ENCODE data around the gene SDF4. TPM values are rescaled to one million over a fixed set of nuclear protein-coding genes. Genes with fewer than 3 reads are reported as not detected.
"Not testable (repeated sequence)": the region's sequence is repeated elsewhere in the genome, so short reads cannot be mapped to it uniquely, and the experiment has no call there.

Gene SDF4
- total RNA-seq, 1 experiment from 2014 or later = 122 TPM

- H3K9me3 Mint-ChIP-seq (ENCODE audit: unreplicated experiment) = no peaks in the 10 kb centered on the region
- no peak for TF ChIP-seq CTCF (IDR thresholded peaks at IDR 0.05; ENCODE audit: unreplicated experiment)
- BruUV-seq (replicated peaks) = no TSS peak
- H3K4me3 Mint-ChIP-seq (ENCODE audit: unreplicated experiment) = no peak overlapping the region
- no peaks in the 10 kb centered on the region for H3K36me3 Mint-ChIP-seq (ENCODE audit: insufficient read depth, unreplicated experiment)
- no peak for DNase-seq (ENCODE audit: unreplicated experiment)
- peaks cover 14% of the 10 kb centered on the region for H3K27me3 Mint-ChIP-seq (ENCODE audit: insufficient read depth, unreplicated experiment)
- H3K27ac Mint-ChIP-seq (ENCODE audit: low read depth, unreplicated experiment) = no peak overlapping the region
- no peaks in the 10 kb centered on the region for H3K4me1 Mint-ChIP-seq (ENCODE audit: insufficient read depth, unreplicated experiment)
- intact Hi-C loops (cut with micrococcal nuclease) = no loop called here
- POLR2A ChIA-PET = interaction anchor here (0.6 kb wide), 1 partner anchor 27 kb away, joined by 3 read pairs; no protein-coding TSS in a partner anchor
- CTCF ChIA-PET = interaction anchor here (0.6 kb wide), 1 partner anchor 175 kb away, joined by 4 read pairs; no protein-coding TSS in a partner anchor
Measured at GRCh38 chr1:1179346-1179982, 52.3 kb downstream of the SDF4 start.

- peaks cover 14% of the 10 kb centered on the region for H3K27me3 Mint-ChIP-seq (ENCODE audit: insufficient read depth, unreplicated experiment)
- DNase-seq (ENCODE audit: unreplicated experiment) = no peak
- H3K4me3 Mint-ChIP-seq (ENCODE audit: unreplicated experiment) = no peak overlapping the region
- no peak for TF ChIP-seq CTCF (IDR thresholded peaks at IDR 0.05; ENCODE audit: unreplicated experiment)
- intact Hi-C loops (cut with micrococcal nuclease) = no loop called here
- BruUV-seq (replicated peaks) = no TSS peak
- H3K9me3 Mint-ChIP-seq (ENCODE audit: unreplicated experiment) = no peaks in the 10 kb centered on the region
- H3K27ac Mint-ChIP-seq (ENCODE audit: low read depth, unreplicated experiment) = no peak overlapping the region
- H3K4me1 Mint-ChIP-seq (ENCODE audit: insufficient read depth, unreplicated experiment) = no peaks in the 10 kb centered on the region
- no peaks in the 10 kb centered on the region for H3K36me3 Mint-ChIP-seq (ENCODE audit: insufficient read depth, unreplicated experiment)
- CTCF ChIA-PET = no interaction called here
- POLR2A ChIA-PET = no interaction called here
Measured at GRCh38 chr1:1178794-1179331, 52.9 kb downstream of the SDF4 start.

- Mint-ChIP-seq H3K4me1 (ENCODE audit: insufficient read depth, unreplicated experiment) (no peaks in the 10 kb centered on the region), H3K27ac (ENCODE audit: low read depth, unreplicated experiment) (no peak overlapping the region), H3K4me3 (ENCODE audit: unreplicated experiment) (no peak overlapping the region), H3K9me3 (ENCODE audit: unreplicated experiment) (no peaks in the 10 kb centered on the region), H3K27me3 (ENCODE audit: insufficient read depth, unreplicated experiment) (peaks cover 14% of the 10 kb centered on the region), H3K36me3 (ENCODE audit: insufficient read depth, unreplicated experiment) (no peaks in the 10 kb centered on the region)
- no peak for TF ChIP-seq CTCF (IDR thresholded peaks at IDR 0.05; ENCODE audit: unreplicated experiment)
- DNase-seq (ENCODE audit: unreplicated experiment) = no peak
- POLR2A ChIA-PET = no interaction called here
- no TSS peak for BruUV-seq (replicated peaks)
- intact Hi-C loops (cut with micrococcal nuclease) = no loop called here
- CTCF ChIA-PET = no interaction called here
Measured at GRCh38 chr1:1177452-1178206, 54.2 kb downstream of the SDF4 start.

- H3K4me3 Mint-ChIP-seq (ENCODE audit: unreplicated experiment) = no peak overlapping the region
- no peaks in the 10 kb centered on the region for H3K4me1 Mint-ChIP-seq (ENCODE audit: insufficient read depth, unreplicated experiment)
- H3K9me3 Mint-ChIP-seq (ENCODE audit: unreplicated experiment) = no peaks in the 10 kb centered on the region
- BruUV-seq (replicated peaks) = no TSS peak
- CTCF ChIA-PET = no interaction called here
- TF ChIP-seq CTCF (IDR thresholded peaks at IDR 0.05; ENCODE audit: unreplicated experiment) = no peak
- no peak for DNase-seq (ENCODE audit: unreplicated experiment)
- H3K36me3 Mint-ChIP-seq (ENCODE audit: insufficient read depth, unreplicated experiment) = no peaks in the 10 kb centered on the region
- no peak overlapping the region for H3K27ac Mint-ChIP-seq (ENCODE audit: low read depth, unreplicated experiment)
- POLR2A ChIA-PET = no interaction called here
- intact Hi-C loops (cut with micrococcal nuclease) = no loop called here
- H3K27me3 Mint-ChIP-seq (ENCODE audit: insufficient read depth, unreplicated experiment) = peaks cover 14% of the 10 kb centered on the region
Measured at GRCh38 chr1:1176931-1177330, 54.9 kb downstream of the SDF4 start.

- H3K4me1 Mint-ChIP-seq (ENCODE audit: insufficient read depth, unreplicated experiment); intact Hi-C loops (cut with micrococcal nuclease); POLR2A ChIA-PET; H3K9me3 Mint-ChIP-seq (ENCODE audit: unreplicated experiment); CTCF ChIA-PET; H3K36me3 Mint-ChIP-seq (ENCODE audit: insufficient read depth, unreplicated experiment); H3K4me3 Mint-ChIP-seq (ENCODE audit: unreplicated experiment); H3K27ac Mint-ChIP-seq (ENCODE audit: low read depth, unreplicated experiment); DNase-seq (ENCODE audit: unreplicated experiment); BruUV-seq (replicated peaks): not testable (repeated sequence)
- H3K27me3 Mint-ChIP-seq (ENCODE audit: insufficient read depth, unreplicated experiment) = peaks cover 14% of the 10 kb centered on the region
Measured at GRCh38 chr1:1176063-1176761, 55.6 kb downstream of the SDF4 start.

Measured in MCF 10A (cell line).